GM10266 (cell line): ENCODE data around the gene MEIS1.

Experiments used
- DNase-seq: peaks from one replicate; pipeline ENCODE4 v3.0.0; 2012; ENCODE audit errors: extremely low spot score
- TF ChIP-seq, protein P1 (sequence below): IDR thresholded peaks from 2 replicates; pipeline ENCODE4 v1.5.1; 2012; ENCODE audit warnings: mild to moderate bottlenecking, low read depth; ENCODE audit not compliant: control insufficient read depth, insufficient read depth; ENCODE audit errors: missing control alignments

Gene MEIS1

GRCh38 chr2:66464930-66465637, 30.2 kb downstream of the MEIS1 start:
- DNase-seq = no peak
- TF ChIP-seq, protein P1, sequence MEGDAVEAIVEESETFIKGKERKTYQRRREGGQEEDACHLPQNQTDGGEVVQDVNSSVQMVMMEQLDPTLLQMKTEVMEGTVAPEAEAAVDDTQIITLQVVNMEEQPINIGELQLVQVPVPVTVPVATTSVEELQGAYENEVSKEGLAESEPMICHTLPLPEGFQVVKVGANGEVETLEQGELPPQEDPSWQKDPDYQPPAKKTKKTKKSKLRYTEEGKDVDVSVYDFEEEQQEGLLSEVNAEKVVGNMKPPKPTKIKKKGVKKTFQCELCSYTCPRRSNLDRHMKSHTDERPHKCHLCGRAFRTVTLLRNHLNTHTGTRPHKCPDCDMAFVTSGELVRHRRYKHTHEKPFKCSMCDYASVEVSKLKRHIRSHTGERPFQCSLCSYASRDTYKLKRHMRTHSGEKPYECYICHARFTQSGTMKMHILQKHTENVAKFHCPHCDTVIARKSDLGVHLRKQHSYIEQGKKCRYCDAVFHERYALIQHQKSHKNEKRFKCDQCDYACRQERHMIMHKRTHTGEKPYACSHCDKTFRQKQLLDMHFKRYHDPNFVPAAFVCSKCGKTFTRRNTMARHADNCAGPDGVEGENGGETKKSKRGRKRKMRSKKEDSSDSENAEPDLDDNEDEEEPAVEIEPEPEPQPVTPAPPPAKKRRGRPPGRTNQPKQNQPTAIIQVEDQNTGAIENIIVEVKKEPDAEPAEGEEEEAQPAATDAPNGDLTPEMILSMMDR = no peak

DNA sequence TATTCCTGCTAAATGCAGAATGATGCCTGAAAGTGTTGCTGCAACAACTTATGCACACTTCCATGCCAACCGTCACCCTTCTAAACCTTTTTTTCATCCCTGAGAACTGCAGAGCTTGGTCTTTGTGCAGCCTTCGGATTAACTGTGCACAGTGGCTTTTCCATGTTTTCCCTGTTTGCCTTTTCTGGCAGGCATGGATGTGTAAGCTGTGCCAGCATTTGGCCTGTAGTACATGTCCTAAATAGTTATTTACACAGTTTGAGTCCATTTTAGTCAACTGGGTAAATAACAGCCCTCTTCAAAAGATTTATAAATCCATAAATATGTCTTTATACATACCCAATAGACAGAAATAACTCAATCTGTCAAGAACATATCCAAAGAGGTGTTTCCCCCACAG, 31.5 kb downstream of the MEIS1 start:
- TF ChIP-seq, protein P1 = no peak
- DNase-seq = no peak

DNA sequence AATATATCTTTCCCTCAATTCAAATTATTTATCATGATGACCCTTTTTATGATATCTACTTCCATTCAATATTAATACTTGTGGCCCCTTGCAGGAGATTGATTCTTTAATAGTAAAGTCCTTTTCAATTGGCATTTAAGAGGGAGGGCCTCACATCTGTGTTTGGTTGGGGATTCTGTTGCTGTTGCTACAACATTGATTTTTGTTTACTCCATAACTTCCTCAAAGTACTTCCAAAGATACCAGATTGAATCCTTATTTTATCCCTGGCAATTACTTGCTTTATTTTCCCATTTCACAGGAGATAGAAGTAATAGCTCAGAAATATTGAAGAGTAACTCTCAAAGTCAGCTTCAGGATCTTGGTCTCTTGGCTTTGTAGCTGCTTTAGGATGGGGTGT, 32.8 kb downstream of the MEIS1 start:
- TF ChIP-seq, protein P1 = no peak
- DNase-seq = no peak

DNA sequence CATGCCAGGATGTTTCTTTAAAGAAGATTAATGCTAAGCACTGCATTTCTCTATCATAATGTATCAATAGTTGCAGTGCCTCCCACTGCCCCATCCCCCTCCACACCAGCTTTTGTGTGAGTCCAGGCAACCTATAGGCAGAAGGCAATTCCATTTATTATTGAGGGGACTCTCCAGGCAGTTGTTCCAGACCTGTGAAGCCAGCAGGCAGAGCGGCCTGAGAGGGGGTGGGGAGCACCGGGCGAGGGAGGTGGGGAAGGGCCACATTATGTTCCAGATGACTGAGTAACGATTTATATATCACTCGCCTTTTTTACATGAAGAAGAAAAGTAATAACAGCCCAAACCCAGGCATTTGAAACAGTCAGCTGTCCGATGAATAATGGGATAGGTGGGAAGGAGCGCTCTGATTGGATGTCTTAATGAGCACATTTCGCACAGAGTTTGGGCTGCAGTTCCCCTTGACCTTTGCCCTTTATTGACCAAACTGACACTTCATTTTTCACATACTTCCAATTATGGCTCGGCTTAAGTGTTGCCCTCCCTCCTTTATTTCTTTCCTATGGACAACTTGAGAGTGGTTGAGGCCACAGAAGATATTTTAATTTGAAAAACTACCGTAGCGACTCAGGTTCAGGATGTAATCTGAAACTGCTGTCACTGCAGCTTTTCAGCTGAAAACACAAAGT, 34.4 kb downstream of the MEIS1 start:
- DNase-seq = no peak
- TF ChIP-seq, protein P1 = no peak

GRCh38 chr2:66470199-66470598, 35.3 kb downstream of the MEIS1 start:
- TF ChIP-seq, protein P1 = no peak
- no peak for DNase-seq

GRCh38 chr2:66472225-66472843, 37.4 kb downstream of the MEIS1 start:
- DNase-seq = no peak
- TF ChIP-seq, protein P1 = no peak
